H9 (cell line): ENCODE measurements around the gene ARMC2. TPM values are rescaled to one million over a fixed set of nuclear protein-coding genes. Genes with fewer than 3 reads are reported as not detected.

Experiments used
- DNase-seq: peaks from one replicate; pipeline ENCODE4 v3.0.0-alpha.2; 2017
- H2AFZ ChIP-seq: one replicate; pipeline ENCODE4 v1.6.1; 2013; ENCODE audit warnings: mild to moderate bottlenecking, low read length, control low read depth, moderate library complexity
- H2AK5ac ChIP-seq: 2 replicates; pipeline ENCODE4 v1.6.1; 2013; ENCODE audit warnings: low read length, control low read depth, mixed read lengths; ENCODE audit not compliant: insufficient read length
- H2BK120ac ChIP-seq: one replicate; pipeline ENCODE4 v1.6.1; 2013; ENCODE audit warnings: low read depth, mild to moderate bottlenecking, low read length, control low read depth, inconsistent platforms; ENCODE audit not compliant: poor library complexity, severe bottlenecking
- H2BK12ac ChIP-seq: 2 replicates; pipeline ENCODE4 v1.6.1; 2013; ENCODE audit warnings: low read length, control low read depth, mixed read lengths, low read depth; ENCODE audit not compliant: insufficient read length
- H2BK15ac ChIP-seq: 2 replicates; pipeline ENCODE4 v1.6.1; 2013; ENCODE audit warnings: low read depth, low read length, control low read depth
- H2BK20ac ChIP-seq: one replicate; pipeline ENCODE4 v1.6.1; 2013; ENCODE audit warnings: low read depth, mild to moderate bottlenecking, low read length, control low read depth, inconsistent platforms; ENCODE audit not compliant: poor library complexity, severe bottlenecking
- H2BK5ac ChIP-seq: 2 replicates; pipeline ENCODE4 v1.6.1; 2013; ENCODE audit warnings: low read length, control low read depth, mixed read lengths; ENCODE audit not compliant: insufficient read length
- H3K14ac ChIP-seq: 2 replicates; pipeline ENCODE4 v1.6.1; 2013; ENCODE audit warnings: low read length, control low read depth; ENCODE audit not compliant: insufficient read depth
- H3K18ac ChIP-seq: 2 replicates; pipeline ENCODE4 v1.6.1; 2013; ENCODE audit warnings: low read depth, mild to moderate bottlenecking, mixed read lengths, low read length, control low read depth; ENCODE audit not compliant: insufficient read length
- H3K23ac ChIP-seq: 2 replicates; pipeline ENCODE4 v1.6.1; 2013; ENCODE audit warnings: low read length, control low read depth, mixed read lengths, low read depth; ENCODE audit not compliant: insufficient read length
- H3K23me2 ChIP-seq: 2 replicates; pipeline ENCODE4 v1.6.1; 2013; ENCODE audit warnings: low read depth, mild to moderate bottlenecking, mixed read lengths, low read length, control low read depth; ENCODE audit not compliant: insufficient read length, poor library complexity, severe bottlenecking
- H3K27ac ChIP-seq: 2 replicates; pipeline ENCODE4 v1.5.1; 2013; ENCODE audit warnings: low read length, control low read depth, mixed read lengths, low read depth; ENCODE audit not compliant: insufficient read length
- H3K27me3 ChIP-seq: 2 replicates; pipeline ENCODE4 v1.6.1; 2013; ENCODE audit warnings: low read length, control low read depth, inconsistent platforms; ENCODE audit not compliant: insufficient read depth
- H3K4ac ChIP-seq: 2 replicates; pipeline ENCODE4 v1.6.1; 2013; ENCODE audit warnings: low read depth, mild to moderate bottlenecking, control low read depth, inconsistent platforms, low read length, moderate library complexity
- H3K4me1 ChIP-seq: 2 replicates; pipeline ENCODE4 v1.6.1; 2013; ENCODE audit warnings: low read length, control low read depth, inconsistent platforms; ENCODE audit not compliant: insufficient read depth
- H3K4me2 ChIP-seq: 2 replicates; pipeline ENCODE4 v1.6.1; 2013; ENCODE audit warnings: low read length, control low read depth, mixed read lengths; ENCODE audit not compliant: insufficient read length, insufficient read depth
- H3K56ac ChIP-seq: 2 replicates; pipeline ENCODE4 v1.6.1; 2013; ENCODE audit warnings: low read depth, mild to moderate bottlenecking, mixed read lengths, low read length, control low read depth; ENCODE audit not compliant: insufficient read length
- H3K79me1 ChIP-seq: 2 replicates; pipeline ENCODE4 v1.6.1; 2013; ENCODE audit warnings: low read depth, mild to moderate bottlenecking, moderate library complexity, low read length, control low read depth, inconsistent platforms; ENCODE audit not compliant: insufficient read depth, poor library complexity, severe bottlenecking
- H3K79me2 ChIP-seq: 2 replicates; pipeline ENCODE4 v1.6.1; 2013; ENCODE audit warnings: low read length, control low read depth, inconsistent platforms; ENCODE audit not compliant: insufficient read depth
- H3K9ac ChIP-seq: 2 replicates; pipeline ENCODE4 v1.6.1; 2013; ENCODE audit warnings: low read length, control low read depth, mixed read lengths; ENCODE audit not compliant: insufficient read length; ENCODE audit errors: extremely low read depth
- H3K9me3 ChIP-seq: one replicate; pipeline ENCODE4 v1.6.1; 2013; ENCODE audit warnings: low read depth, low read length, inconsistent platforms; ENCODE audit not compliant: control insufficient read depth
- H3T11ph ChIP-seq: one replicate; pipeline ENCODE4 v1.6.1; 2013; ENCODE audit warnings: mild to moderate bottlenecking, low read length, control low read depth, inconsistent platforms
- H4K20me1 ChIP-seq: one replicate; pipeline ENCODE4 v1.6.1; 2013; ENCODE audit not compliant: control insufficient read depth, insufficient read length, insufficient read depth
- H4K5ac ChIP-seq: 2 replicates; pipeline ENCODE4 v1.6.1; 2013; ENCODE audit warnings: low read depth, mild to moderate bottlenecking, mixed read lengths, low read length, control low read depth; ENCODE audit not compliant: insufficient read length
- H4K8ac ChIP-seq: replicated peaks from 2 replicates; pipeline ENCODE4 v1.6.1; 2013; ENCODE audit warnings: low read length, control low read depth, mixed read lengths, low read depth; ENCODE audit not compliant: insufficient read length
- H4K91ac ChIP-seq: 2 replicates; pipeline ENCODE4 v1.6.1; 2013; ENCODE audit warnings: low read depth, mild to moderate bottlenecking, moderate library complexity, mixed read lengths, low read length, control low read depth; ENCODE audit not compliant: insufficient read length
- H3K27ac Mint-ChIP-seq, 3 experiments: 2 replicates in 2 of 3; 3 replicates in 1 of 3; pipeline ENCODE4 v1.8.0; 2020 to 2021; ENCODE audit warnings: mixed read lengths in 3 of 3, mild to moderate bottlenecking in 1 of 3, moderate library complexity in 1 of 3
- H3K27me3 Mint-ChIP-seq: 2 replicates; pipeline ENCODE4 v1.8.0; 2021; ENCODE audit warnings: low read depth, mild to moderate bottlenecking, moderate library complexity, mixed read lengths
- H3K36me3 Mint-ChIP-seq, 3 experiments: 2 replicates in 2 of 3; 3 replicates in 1 of 3; pipeline ENCODE4 v1.8.0; 2020 to 2021; ENCODE audit warnings: low read depth in 3 of 3, mixed read lengths in 3 of 3; ENCODE audit not compliant: insufficient read depth in 1 of 3
- H3K4me1 Mint-ChIP-seq, 2 experiments: 2 replicates each; pipeline ENCODE4 v1.8.0; 2020; ENCODE audit warnings: mixed read lengths in 2 of 2
- H3K4me3 Mint-ChIP-seq, 2 experiments: 2 replicates in 1 of 2; 3 replicates in 1 of 2; pipeline ENCODE4 v1.8.0; 2020 to 2021; ENCODE audit warnings: mild to moderate bottlenecking in 2 of 2, mixed read lengths in 2 of 2, moderate library complexity in 1 of 2
- H3K9me3 Mint-ChIP-seq, 2 experiments: 2 replicates in 1 of 2; 3 replicates in 1 of 2; pipeline ENCODE4 v1.8.0; 2020; ENCODE audit warnings: mild to moderate bottlenecking in 2 of 2, mixed read lengths in 2 of 2, moderate library complexity in 1 of 2
- WGBS: extraction: QIAGEN DNeasy Blood & Tissue Kit; methylation state at CpG from one replicate; pipeline ENCODE4 v1.1.7; 2013; ENCODE audit warnings: missing lambda C conversion rate, low lambda C conversion rate, mixed read lengths; ENCODE audit not compliant: insufficient read length; ENCODE audit errors: extremely low coverage; 5-methylcytosine and 5-hydroxymethylcytosine counted together
- total RNA-seq: library from RNA; stranded (reverse); gene quantifications from 2 replicates; pipeline ENCODE4 v1.2.1, GENCODE V29; 2021
- TF ChIP-seq, protein P1 (sequence below): fragments of 200-600 bp; sonication (generic); conservative IDR thresholded peaks from 3 replicates; pipeline ENCODE4 v1.8.0; 2021; ENCODE audit warnings: antibody characterized with exemption, mild to moderate bottlenecking

Gene ARMC2
- total RNA-seq, 1 experiment from 2014 or later, result 2.8 TPM

DNA sequence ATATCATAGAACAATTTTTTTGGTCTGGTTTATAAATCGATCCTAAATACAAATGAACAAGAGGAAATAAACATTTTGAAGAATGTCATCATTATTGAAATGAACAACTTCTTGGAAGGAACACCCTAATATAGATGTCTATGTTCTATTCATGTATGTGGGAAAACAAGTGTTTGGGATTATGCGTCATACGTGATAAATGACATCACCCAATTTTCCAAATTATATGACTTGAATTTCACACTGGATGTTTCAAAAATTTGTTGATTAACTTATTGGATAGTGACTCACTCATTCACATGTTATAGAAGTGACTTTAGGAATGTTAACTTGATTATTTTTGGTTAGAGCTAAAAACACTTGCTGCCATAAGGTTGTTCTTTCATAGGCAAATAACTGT is 18.6 kb downstream of the ARMC2 start:
- Histone ChIP-seq H3K27me3 (no peaks in the 10 kb centered on the region), H3K79me2 (no peaks in the 10 kb centered on the region), H2BK5ac (no peak overlapping the region), H3K4ac (no peak overlapping the region), H2BK120ac (no peak overlapping the region), H3K27ac (no peak overlapping the region), H3K23me2 (no peaks in the 10 kb centered on the region), H3K4me2 (no peak overlapping the region), H4K8ac (no peak overlapping the region), H3K79me1 (no peaks in the 10 kb centered on the region), H4K91ac (no peak overlapping the region), H2BK20ac (no peak overlapping the region), H2AFZ (no peak overlapping the region), H3K4me1 (no peaks in the 10 kb centered on the region), H3K23ac (no peak overlapping the region), H3K14ac (no peak overlapping the region), H3K9me3 (no peaks in the 10 kb centered on the region), H2AK5ac (no peak overlapping the region), H3K18ac (no peak overlapping the region), H4K20me1 (no peaks in the 10 kb centered on the region), H2BK12ac (no peak overlapping the region), H3T11ph (no peak overlapping the region), H3K9ac (no peak overlapping the region), H4K5ac (no peak overlapping the region), H3K56ac (no peak overlapping the region), H2BK15ac (no peak overlapping the region)
- Mint-ChIP-seq H3K9me3 (no peaks in the 10 kb centered on the region; a peak in 1 of 5 replicates), H3K36me3 (peaks cover 0 to 4% (median 0%) of the 10 kb centered on the region in 3 experiments; a peak in 2 of 7 replicates), H3K4me1 (peaks cover 12 to 16% of the 10 kb centered on the region in 2 experiments), H3K4me3 (no peak overlapping the region), H3K27me3 (no peaks in the 10 kb centered on the region), H3K27ac (peak overlapping the region in 1 of 3 experiments; percentile 20; a peak in 1 of 7 replicates)
- DNase-seq, result no peak
- TF ChIP-seq, protein P1, sequence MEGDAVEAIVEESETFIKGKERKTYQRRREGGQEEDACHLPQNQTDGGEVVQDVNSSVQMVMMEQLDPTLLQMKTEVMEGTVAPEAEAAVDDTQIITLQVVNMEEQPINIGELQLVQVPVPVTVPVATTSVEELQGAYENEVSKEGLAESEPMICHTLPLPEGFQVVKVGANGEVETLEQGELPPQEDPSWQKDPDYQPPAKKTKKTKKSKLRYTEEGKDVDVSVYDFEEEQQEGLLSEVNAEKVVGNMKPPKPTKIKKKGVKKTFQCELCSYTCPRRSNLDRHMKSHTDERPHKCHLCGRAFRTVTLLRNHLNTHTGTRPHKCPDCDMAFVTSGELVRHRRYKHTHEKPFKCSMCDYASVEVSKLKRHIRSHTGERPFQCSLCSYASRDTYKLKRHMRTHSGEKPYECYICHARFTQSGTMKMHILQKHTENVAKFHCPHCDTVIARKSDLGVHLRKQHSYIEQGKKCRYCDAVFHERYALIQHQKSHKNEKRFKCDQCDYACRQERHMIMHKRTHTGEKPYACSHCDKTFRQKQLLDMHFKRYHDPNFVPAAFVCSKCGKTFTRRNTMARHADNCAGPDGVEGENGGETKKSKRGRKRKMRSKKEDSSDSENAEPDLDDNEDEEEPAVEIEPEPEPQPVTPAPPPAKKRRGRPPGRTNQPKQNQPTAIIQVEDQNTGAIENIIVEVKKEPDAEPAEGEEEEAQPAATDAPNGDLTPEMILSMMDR, result no peak
- WGBS, result no CpG with 5 or more reads among the region's 3 CpGs
